Parathyroid adenoma (tissue), 2 donors: Measurements from ENCODE around the gene POU1F1.

Experiments used
- H2AFZ ChIP-seq: fragments of 300-600 bp; sonication (generic); one replicate; pipeline ENCODE4 v1.7.0; 2017; ENCODE audit warnings: antibody characterized with exemption, mild to moderate bottlenecking
- H3K27ac ChIP-seq: fragments of 300-600 bp; sonication (generic); one replicate; pipeline ENCODE4 v1.7.0; 2017
- H3K27me3 ChIP-seq: fragments of 300-600 bp; sonication (generic); one replicate; pipeline ENCODE4 v1.7.0; 2017; ENCODE audit warnings: low read length; ENCODE audit not compliant: control insufficient read depth, insufficient read depth
- H3K36me3 ChIP-seq: fragments of 300-600 bp; sonication (generic); one replicate; pipeline ENCODE4 v1.7.0; 2017; ENCODE audit warnings: low read length; ENCODE audit not compliant: control insufficient read depth, insufficient read depth
- H3K4me1 ChIP-seq: fragments of 300-600 bp; sonication (generic); one replicate; pipeline ENCODE4 v1.7.0; 2017; ENCODE audit warnings: control low read depth
- H3K4me2 ChIP-seq: fragments of 300-600 bp; sonication (generic); one replicate; pipeline ENCODE4 v1.7.0; 2017; ENCODE audit warnings: low read length
- H3K4me3 ChIP-seq: fragments of 300-600 bp; sonication (generic); one replicate; pipeline ENCODE4 v1.7.0; 2017; ENCODE audit warnings: low read depth, low read length
- H3K79me2 ChIP-seq: fragments of 300-600 bp; sonication (generic); one replicate; pipeline ENCODE4 v1.7.0; 2017; ENCODE audit warnings: control low read depth
- H3K9ac ChIP-seq: fragments of 300-600 bp; sonication (generic); one replicate; pipeline ENCODE4 v1.7.0; 2017; ENCODE audit warnings: mild to moderate bottlenecking
- H3K9me3 ChIP-seq: fragments of 300-600 bp; sonication (generic); one replicate; pipeline ENCODE4 v1.7.0; 2017; ENCODE audit warnings: low read length; ENCODE audit not compliant: control insufficient read depth
- CTCF ChIP-seq: fragments of 300-600 bp; sonication (generic); IDR thresholded peaks from one replicate; pipeline ENCODE4 v1.7.0; 2017; ENCODE audit warnings: antibody characterized with exemption, mild to moderate bottlenecking
- donor health status: primary hyperparathyroidism.

POU1F1 gene

GRCh38 chr3:87317779-87318178 is 41.4 kb upstream of the POU1F1 start:
- no peaks in the 10 kb centered on the region for H3K36me3 ChIP-seq
- H3K27me3 ChIP-seq: no peaks in the 10 kb centered on the region
- H3K9me3 ChIP-seq: no peaks in the 10 kb centered on the region
- no peak for TF ChIP-seq CTCF
- no peak overlapping the region for H3K9ac ChIP-seq
- no peak overlapping the region for H3K27ac ChIP-seq
- no peaks in the 10 kb centered on the region for H3K4me1 ChIP-seq
- H2AFZ ChIP-seq: no peak overlapping the region
- H3K4me2 ChIP-seq: no peak overlapping the region
- no peaks in the 10 kb centered on the region for H3K79me2 ChIP-seq
- no peak overlapping the region for H3K4me3 ChIP-seq

- Histone ChIP-seq H3K9ac (no peak overlapping the region), H3K9me3 (no peaks in the 10 kb centered on the region), H2AFZ (no peak overlapping the region), H3K27ac (no peak overlapping the region), H3K79me2 (no peaks in the 10 kb centered on the region), H3K27me3 (no peaks in the 10 kb centered on the region), H3K4me1 (no peaks in the 10 kb centered on the region), H3K36me3 (no peaks in the 10 kb centered on the region), H3K4me3 (no peak overlapping the region), H3K4me2 (no peak overlapping the region)
- TF ChIP-seq CTCF: no peak
Measured at GRCh38 chr3:87313641-87314040, 37.3 kb upstream of the POU1F1 start.

GRCh38 chr3:87311309-87311708 is 34.9 kb upstream of the POU1F1 start:
- no peaks in the 10 kb centered on the region for H3K4me1 ChIP-seq
- no peak overlapping the region for H3K4me2 ChIP-seq
- H3K36me3 ChIP-seq: no peaks in the 10 kb centered on the region
- H3K4me3 ChIP-seq: no peak overlapping the region
- H3K9me3 ChIP-seq: no peaks in the 10 kb centered on the region
- H3K27me3 ChIP-seq: no peaks in the 10 kb centered on the region
- no peak overlapping the region for H2AFZ ChIP-seq
- H3K9ac ChIP-seq: no peak overlapping the region
- H3K79me2 ChIP-seq: no peaks in the 10 kb centered on the region
- H3K27ac ChIP-seq: no peak overlapping the region
- TF ChIP-seq CTCF: no peak

- H3K4me2 ChIP-seq: no peak overlapping the region
- H3K4me1 ChIP-seq: no peaks in the 10 kb centered on the region
- no peaks in the 10 kb centered on the region for H3K9me3 ChIP-seq
- no peaks in the 10 kb centered on the region for H3K36me3 ChIP-seq
- no peak overlapping the region for H3K9ac ChIP-seq
- no peak overlapping the region for H3K4me3 ChIP-seq
- no peak for TF ChIP-seq CTCF
- no peak overlapping the region for H3K27ac ChIP-seq
- no peak overlapping the region for H2AFZ ChIP-seq
- H3K27me3 ChIP-seq: no peaks in the 10 kb centered on the region
- no peaks in the 10 kb centered on the region for H3K79me2 ChIP-seq
Measured at GRCh38 chr3:87309601-87310000, 33.2 kb upstream of the POU1F1 start.

GRCh38 chr3:87307805-87308204 is 31.4 kb upstream of the POU1F1 start:
- H3K9me3 ChIP-seq: no peaks in the 10 kb centered on the region
- no peak overlapping the region for H2AFZ ChIP-seq
- H3K4me2 ChIP-seq: no peak overlapping the region
- no peaks in the 10 kb centered on the region for H3K27me3 ChIP-seq
- H3K9ac ChIP-seq: no peak overlapping the region
- H3K27ac ChIP-seq: no peak overlapping the region
- H3K4me3 ChIP-seq: no peak overlapping the region
- H3K4me1 ChIP-seq: no peaks in the 10 kb centered on the region
- no peaks in the 10 kb centered on the region for H3K36me3 ChIP-seq
- H3K79me2 ChIP-seq: no peaks in the 10 kb centered on the region
- TF ChIP-seq CTCF: no peak
